Fibroblast of peridontal ligament (primary cell): ENCODE measurements around the gene WDR90.

Experiments
- DNase-seq: peaks from one replicate; pipeline ENCODE4 v3.0.0-alpha.2; 2010; ENCODE audit errors: extremely low read depth

The WDR90 gene

GRCh38 chr16:660459-661183 lies 11.5 kb downstream of the WDR90 start:
- DNase-seq, result peak; percentile 76

- no peak for DNase-seq
Measured at GRCh38 chr16:661184-661821, 12.1 kb downstream of the WDR90 start.

- DNase-seq, result no peak
Measured at GRCh38 chr16:662095-662494, 12.9 kb downstream of the WDR90 start.

GRCh38 chr16:662597-662996 lies 13.4 kb downstream of the WDR90 start:
- DNase-seq, result no peak

- DNase-seq, result no peak
Measured at GRCh38 chr16:666572-666971, 17.4 kb downstream of the WDR90 start.

GRCh38 chr16:667113-667779 lies 18.1 kb downstream of the WDR90 start:
- DNase-seq, result no peak

GRCh38 chr16:667780-668518 lies 18.8 kb downstream of the WDR90 start, which contains the start of gene RHOT2:
Gene RHOT2, plus strand, starts transcription at chr16:668132. Its CDS starts 68 bp downstream, at chr16:668200.
- peak; percentile 81 for DNase-seq

- DNase-seq, result no peak
Measured at GRCh38 chr16:668519-669171, 19.5 kb downstream of the WDR90 start.

- no peak for DNase-seq
Measured at GRCh38 chr16:669666-670065, 20.5 kb downstream of the WDR90 start.

GRCh38 chr16:670485-671352 lies 21.6 kb downstream of the WDR90 start:
- DNase-seq, result no peak

- no peak for DNase-seq
Measured at GRCh38 chr16:671353-672131, 22.4 kb downstream of the WDR90 start.

GRCh38 chr16:672371-672770 lies 23.2 kb downstream of the WDR90 start:
- no peak for DNase-seq

- DNase-seq, result no peak
Measured at GRCh38 chr16:672851-673250, 23.7 kb downstream of the WDR90 start.

- no peak for DNase-seq
Measured at GRCh38 chr16:673399-673991, 24.3 kb downstream of the WDR90 start.

- DNase-seq, result no peak
Measured at GRCh38 chr16:674214-674881, 25.2 kb downstream of the WDR90 start.

- no peak for DNase-seq
Measured at GRCh38 chr16:674968-675883, 26.1 kb downstream of the WDR90 start, which contains the start of gene RHBDL1. Gene RHBDL1, plus strand, starts transcription at chr16:675671. Its CDS starts 120 bp downstream, at chr16:675791.

- DNase-seq, result no peak
Measured at GRCh38 chr16:675884-676564, 26.9 kb downstream of the WDR90 start.
